Measurements from ENCODE around the gene RTKN. TPM values are rescaled to one million over a fixed set of nuclear protein-coding genes. Genes with fewer than 3 reads are reported as not detected.

Gene RTKN
- total and polyA plus RNA-seq, 2 of the 13 experiments (the other 11 are each of a cell fraction or from before 2014, with no cell fraction given): 159 to 166 TPM

DNA sequence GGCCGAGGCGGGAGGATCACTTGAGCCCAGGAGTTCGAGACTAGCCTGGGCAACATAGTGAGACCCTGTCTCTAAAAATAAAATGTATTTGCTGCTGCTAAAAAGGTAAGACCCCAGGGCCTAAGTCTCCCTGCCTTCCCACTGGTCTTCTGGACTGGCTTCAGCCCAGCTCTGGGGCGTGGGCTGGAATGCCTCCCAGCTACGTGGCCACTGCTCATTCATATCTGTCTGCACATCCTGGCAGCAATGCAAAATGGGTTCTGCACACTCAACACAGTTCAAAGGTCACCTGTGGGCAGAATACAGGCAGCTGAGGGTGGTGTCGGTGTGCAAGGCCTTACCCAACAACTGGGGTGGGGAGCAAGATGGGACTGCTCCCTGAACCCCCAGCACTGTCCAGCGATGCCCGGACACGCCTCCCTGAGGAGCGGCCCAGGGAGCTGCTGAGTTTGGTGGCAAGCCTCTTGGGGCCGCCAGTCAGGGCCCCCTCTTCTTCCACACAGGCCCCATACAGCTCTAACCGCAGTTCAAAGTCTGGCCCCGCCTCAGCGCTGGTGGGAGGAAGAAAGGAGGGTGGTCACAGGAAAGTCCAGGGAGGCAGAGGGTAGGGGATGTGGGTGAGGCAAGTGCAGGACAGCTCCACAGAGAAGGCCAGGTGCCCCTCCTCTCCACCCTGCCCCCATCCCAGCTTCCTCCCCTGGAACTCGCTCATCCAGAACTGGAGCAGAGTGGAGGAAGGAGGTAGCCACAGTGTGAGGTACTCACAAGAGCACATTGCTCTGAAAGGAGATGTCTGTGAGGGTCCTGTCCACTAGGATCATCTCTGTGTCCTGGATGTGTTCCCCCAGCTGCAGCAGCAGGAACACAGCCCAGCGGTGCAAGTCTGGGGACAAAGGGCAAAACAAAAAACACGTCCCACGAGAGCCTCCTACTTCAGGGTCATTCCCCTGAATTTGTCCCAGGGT, 12.0 kb downstream of the RTKN start (continued):
- TF ChIP-seq, protein P1, sequence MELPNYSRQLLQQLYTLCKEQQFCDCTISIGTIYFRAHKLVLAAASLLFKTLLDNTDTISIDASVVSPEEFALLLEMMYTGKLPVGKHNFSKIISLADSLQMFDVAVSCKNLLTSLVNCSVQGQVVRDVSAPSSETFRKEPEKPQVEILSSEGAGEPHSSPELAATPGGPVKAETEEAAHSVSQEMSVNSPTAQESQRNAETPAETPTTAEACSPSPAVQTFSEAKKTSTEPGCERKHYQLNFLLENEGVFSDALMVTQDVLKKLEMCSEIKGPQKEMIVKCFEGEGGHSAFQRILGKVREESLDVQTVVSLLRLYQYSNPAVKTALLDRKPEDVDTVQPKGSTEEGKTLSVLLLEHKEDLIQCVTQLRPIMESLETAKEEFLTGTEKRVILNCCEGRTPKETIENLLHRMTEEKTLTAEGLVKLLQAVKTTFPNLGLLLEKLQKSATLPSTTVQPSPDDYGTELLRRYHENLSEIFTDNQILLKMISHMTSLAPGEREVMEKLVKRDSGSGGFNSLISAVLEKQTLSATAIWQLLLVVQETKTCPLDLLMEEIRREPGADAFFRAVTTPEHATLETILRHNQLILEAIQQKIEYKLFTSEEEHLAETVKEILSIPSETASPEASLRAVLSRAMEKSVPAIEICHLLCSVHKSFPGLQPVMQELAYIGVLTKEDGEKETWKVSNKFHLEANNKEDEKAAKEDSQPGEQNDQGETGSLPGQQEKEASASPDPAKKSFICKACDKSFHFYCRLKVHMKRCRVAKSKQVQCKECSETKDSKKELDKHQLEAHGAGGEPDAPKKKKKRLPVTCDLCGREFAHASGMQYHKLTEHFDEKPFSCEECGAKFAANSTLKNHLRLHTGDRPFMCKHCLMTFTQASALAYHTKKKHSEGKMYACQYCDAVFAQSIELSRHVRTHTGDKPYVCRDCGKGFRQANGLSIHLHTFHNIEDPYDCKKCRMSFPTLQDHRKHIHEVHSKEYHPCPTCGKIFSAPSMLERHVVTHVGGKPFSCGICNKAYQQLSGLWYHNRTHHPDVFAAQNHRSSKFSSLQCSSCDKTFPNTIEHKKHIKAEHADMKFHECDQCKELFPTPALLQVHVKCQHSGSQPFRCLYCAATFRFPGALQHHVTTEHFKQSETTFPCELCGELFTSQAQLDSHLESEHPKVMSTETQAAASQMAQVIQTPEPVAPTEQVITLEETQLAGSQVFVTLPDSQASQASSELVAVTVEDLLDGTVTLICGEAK (IDR thresholded peaks at IDR 0.05): no peak
- TF ChIP-seq, protein P1 (CRISPR knock-in tag; IDR thresholded peaks at IDR 0.05): peak; percentile 63
- TF ChIP-seq, protein P2, sequence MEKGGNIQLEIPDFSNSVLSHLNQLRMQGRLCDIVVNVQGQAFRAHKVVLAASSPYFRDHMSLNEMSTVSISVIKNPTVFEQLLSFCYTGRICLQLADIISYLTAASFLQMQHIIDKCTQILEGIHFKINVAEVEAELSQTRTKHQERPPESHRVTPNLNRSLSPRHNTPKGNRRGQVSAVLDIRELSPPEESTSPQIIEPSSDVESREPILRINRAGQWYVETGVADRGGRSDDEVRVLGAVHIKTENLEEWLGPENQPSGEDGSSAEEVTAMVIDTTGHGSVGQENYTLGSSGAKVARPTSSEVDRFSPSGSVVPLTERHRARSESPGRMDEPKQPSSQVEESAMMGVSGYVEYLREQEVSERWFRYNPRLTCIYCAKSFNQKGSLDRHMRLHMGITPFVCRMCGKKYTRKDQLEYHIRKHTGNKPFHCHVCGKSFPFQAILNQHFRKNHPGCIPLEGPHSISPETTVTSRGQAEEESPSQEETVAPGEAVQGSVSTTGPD (CRISPR knock-in tag; IDR thresholded peaks at IDR 0.05): no peak
- TF ChIP-seq, protein P3, sequence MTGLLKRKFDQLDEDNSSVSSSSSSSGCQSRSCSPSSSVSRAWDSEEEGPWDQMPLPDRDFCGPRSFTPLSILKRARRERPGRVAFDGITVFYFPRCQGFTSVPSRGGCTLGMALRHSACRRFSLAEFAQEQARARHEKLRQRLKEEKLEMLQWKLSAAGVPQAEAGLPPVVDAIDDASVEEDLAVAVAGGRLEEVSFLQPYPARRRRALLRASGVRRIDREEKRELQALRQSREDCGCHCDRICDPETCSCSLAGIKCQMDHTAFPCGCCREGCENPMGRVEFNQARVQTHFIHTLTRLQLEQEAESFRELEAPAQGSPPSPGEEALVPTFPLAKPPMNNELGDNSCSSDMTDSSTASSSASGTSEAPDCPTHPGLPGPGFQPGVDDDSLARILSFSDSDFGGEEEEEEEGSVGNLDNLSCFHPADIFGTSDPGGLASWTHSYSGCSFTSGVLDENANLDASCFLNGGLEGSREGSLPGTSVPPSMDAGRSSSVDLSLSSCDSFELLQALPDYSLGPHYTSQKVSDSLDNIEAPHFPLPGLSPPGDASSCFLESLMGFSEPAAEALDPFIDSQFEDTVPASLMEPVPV (CRISPR knock-in tag; IDR thresholded peaks at IDR 0.05): peak; percentile 75; the same call in 1 of the 2 replicates
- TF ChIP-seq SALL2 (CRISPR knock-in tag; IDR thresholded peaks at IDR 0.05) (peak; percentile 25), KAT7 (CRISPR knock-in tag; IDR thresholded peaks at IDR 0.05; ENCODE audit: borderline replicate concordance) (no peak; the same call in 1 of the 2 replicates), ZFP41 (CRISPR knock-in tag; IDR thresholded peaks at IDR 0.05; ENCODE audit: borderline replicate concordance) (no peak), ZFP82 (CRISPR knock-in tag; IDR thresholded peaks at IDR 0.05; ENCODE audit: borderline replicate concordance) (no peak; the same call in 1 of the 2 replicates), NCOA1 (CRISPR knock-in tag; IDR thresholded peaks at IDR 0.05) (no peak), FOXC1 (CRISPR knock-in tag; IDR thresholded peaks at IDR 0.05; ENCODE audit: borderline replicate concordance) (no peak)
- TF ChIP-seq, protein P4, sequence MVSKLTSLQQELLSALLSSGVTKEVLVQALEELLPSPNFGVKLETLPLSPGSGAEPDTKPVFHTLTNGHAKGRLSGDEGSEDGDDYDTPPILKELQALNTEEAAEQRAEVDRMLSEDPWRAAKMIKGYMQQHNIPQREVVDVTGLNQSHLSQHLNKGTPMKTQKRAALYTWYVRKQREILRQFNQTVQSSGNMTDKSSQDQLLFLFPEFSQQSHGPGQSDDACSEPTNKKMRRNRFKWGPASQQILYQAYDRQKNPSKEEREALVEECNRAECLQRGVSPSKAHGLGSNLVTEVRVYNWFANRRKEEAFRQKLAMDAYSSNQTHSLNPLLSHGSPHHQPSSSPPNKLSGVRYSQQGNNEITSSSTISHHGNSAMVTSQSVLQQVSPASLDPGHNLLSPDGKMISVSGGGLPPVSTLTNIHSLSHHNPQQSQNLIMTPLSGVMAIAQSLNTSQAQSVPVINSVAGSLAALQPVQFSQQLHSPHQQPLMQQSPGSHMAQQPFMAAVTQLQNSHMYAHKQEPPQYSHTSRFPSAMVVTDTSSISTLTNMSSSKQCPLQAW (CRISPR knock-in tag; IDR thresholded peaks at IDR 0.05): peak; percentile 82
- TF ChIP-seq, protein P5, sequence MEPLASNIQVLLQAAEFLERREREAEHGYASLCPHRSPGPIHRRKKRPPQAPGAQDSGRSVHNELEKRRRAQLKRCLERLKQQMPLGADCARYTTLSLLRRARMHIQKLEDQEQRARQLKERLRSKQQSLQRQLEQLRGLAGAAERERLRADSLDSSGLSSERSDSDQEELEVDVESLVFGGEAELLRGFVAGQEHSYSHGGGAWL (CRISPR knock-in tag; IDR thresholded peaks at IDR 0.05): peak; percentile 33
